Lower leg skin (tissue), 4 donors: ENCODE measurements around the gene GIPC3. TPM values are rescaled to one million over a fixed set of nuclear protein-coding genes. Genes with fewer than 3 reads are reported as not detected.

Experiments used
- DNase-seq, 2 donors: peaks; one replicate each; pipeline ENCODE4 v3.0.0-alpha.2; 2019; ENCODE audit warnings: low spot score in 2 of 2
- H3K4me3 ChIP-seq: fragments of 200-600 bp; sonication (generic); 2 replicates; pipeline ENCODE4 v1.5.1; 2017; ENCODE audit warnings: mild to moderate bottlenecking, low read depth; ENCODE audit not compliant: poor library complexity, severe bottlenecking
- POLR2A ChIP-seq, 2 donors: fragments of 450-650 bp; IDR thresholded peaks; one replicate each; pipeline ENCODE4 v1.6.1; 2016 to 2017; ENCODE audit warnings: antibody characterized with exemption in 2 of 2, mild to moderate bottlenecking in 1 of 2, moderate library complexity in 1 of 2
- WGBS, 2 donors: methylation state at CpG; one replicate each; pipeline ENCODE4 v1.1.5; 2018; 5-methylcytosine and 5-hydroxymethylcytosine counted together
- intact Hi-C: fragments of 100-400 bp; cut with DNase I; formaldehyde crosslinking; loops from one replicate; pipeline ENCODE4 v1.15.0; 2023; ENCODE audit warnings: low total_unique reads
- total RNA-seq, 4 donors: library from RNA; depleted of rRNA; stranded (reverse); fragments of >200 nt; gene quantifications; one replicate each; pipeline ENCODE4 v1.1.0, GENCODE V29; 2016
- TF ChIP-seq, protein P1 (sequence below), 3 donors: fragments of 450-650 bp; IDR thresholded peaks; one replicate each; pipeline ENCODE4 v1.5.1; 2016; ENCODE audit warnings: antibody characterized with exemption in 3 of 3, mild to moderate bottlenecking in 3 of 3, moderate library complexity in 2 of 3

GIPC3 gene
- total RNA-seq, 4 donors from 2014 or later, result 0.19 to 0.52 (median 0.25) TPM; not detected in 1

DNA sequence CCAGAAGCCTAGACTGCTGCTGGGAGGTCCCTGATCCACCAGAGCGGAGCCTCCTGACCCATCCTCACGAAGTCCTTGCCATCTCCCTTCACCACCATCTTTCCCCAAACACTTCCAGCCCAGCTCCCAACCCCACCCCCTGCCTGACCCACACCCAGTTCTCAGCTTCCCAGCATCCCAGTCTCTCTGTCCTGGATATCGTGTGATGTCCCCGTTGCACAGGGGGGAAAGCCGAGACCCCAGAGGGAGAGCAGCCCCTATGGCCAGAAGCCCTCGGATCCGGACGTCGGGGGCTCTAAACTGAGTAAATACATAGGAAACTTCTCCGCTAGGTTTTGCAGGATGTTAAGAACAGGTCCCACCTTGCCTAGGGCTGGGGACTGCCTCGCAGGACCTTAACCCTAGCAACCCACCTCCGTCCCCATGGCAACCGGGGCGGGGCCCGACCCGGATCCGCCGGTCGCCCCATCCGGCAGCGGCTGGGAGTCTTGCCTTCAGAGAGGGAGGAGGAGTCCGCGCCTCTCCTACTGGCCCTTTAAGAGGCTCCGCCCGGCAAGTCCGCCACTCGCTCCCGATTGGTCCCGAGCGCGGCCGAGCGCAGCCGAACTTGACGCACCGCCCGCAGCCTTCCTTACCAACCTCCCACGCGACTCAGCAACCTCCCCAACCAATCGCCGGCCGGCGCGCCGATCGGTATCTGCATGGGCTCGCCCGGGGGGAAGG is 13.0 kb upstream of the GIPC3 start:
- 1 to 5% methylated on average over 10 to 29 of the region's 48 CpGs for WGBS, 2 donors
- TF ChIP-seq, protein P1, sequence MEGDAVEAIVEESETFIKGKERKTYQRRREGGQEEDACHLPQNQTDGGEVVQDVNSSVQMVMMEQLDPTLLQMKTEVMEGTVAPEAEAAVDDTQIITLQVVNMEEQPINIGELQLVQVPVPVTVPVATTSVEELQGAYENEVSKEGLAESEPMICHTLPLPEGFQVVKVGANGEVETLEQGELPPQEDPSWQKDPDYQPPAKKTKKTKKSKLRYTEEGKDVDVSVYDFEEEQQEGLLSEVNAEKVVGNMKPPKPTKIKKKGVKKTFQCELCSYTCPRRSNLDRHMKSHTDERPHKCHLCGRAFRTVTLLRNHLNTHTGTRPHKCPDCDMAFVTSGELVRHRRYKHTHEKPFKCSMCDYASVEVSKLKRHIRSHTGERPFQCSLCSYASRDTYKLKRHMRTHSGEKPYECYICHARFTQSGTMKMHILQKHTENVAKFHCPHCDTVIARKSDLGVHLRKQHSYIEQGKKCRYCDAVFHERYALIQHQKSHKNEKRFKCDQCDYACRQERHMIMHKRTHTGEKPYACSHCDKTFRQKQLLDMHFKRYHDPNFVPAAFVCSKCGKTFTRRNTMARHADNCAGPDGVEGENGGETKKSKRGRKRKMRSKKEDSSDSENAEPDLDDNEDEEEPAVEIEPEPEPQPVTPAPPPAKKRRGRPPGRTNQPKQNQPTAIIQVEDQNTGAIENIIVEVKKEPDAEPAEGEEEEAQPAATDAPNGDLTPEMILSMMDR (IDR thresholded peaks at IDR 0.05), result no peak
- no peak for TF ChIP-seq POLR2A (IDR thresholded peaks at IDR 0.05)

DNA sequence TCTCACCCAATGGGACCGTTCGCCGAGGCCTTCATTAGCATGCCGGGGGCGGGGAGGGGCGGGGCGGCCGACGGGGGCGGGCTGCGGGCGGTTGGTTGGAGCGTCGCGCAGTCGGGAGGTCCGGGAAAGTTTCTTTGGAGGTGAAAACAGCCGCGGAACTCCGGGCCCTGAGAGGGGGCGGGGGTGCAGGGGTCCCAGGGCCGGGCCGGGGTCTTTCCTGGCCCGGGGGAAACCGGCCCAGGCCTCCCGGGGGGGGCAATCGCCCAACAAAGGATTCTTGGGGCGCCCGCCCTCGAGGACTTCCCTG is 12.5 kb upstream of the GIPC3 start, which contains the start of gene HMG20B:
HMG20B (plus strand) TSS at position 90 of the 307 bp plus-strand sequence. CDS start 366 bp downstream, outside the sequence.
- H3K4me3 ChIP-seq, result peak within 1 kb of the TSS; percentile 84
- WGBS, 2 donors, result 0% methylated on average over 2 to 13 of the region's 30 CpGs
- intact Hi-C loops, result no loop called here
- no peak for DNase-seq
- no peak for TF ChIP-seq POLR2A (IDR thresholded peaks at IDR 0.05)
- TF ChIP-seq, protein P1 (IDR thresholded peaks at IDR 0.05), result no peak

More for the DNA sequence above, 13.0 kb upstream of the GIPC3 start:
- H3K4me3 ChIP-seq, result no peak overlapping the region
- peak; percentile 100 for DNase-seq
- intact Hi-C loops, result no loop called here

DNA sequence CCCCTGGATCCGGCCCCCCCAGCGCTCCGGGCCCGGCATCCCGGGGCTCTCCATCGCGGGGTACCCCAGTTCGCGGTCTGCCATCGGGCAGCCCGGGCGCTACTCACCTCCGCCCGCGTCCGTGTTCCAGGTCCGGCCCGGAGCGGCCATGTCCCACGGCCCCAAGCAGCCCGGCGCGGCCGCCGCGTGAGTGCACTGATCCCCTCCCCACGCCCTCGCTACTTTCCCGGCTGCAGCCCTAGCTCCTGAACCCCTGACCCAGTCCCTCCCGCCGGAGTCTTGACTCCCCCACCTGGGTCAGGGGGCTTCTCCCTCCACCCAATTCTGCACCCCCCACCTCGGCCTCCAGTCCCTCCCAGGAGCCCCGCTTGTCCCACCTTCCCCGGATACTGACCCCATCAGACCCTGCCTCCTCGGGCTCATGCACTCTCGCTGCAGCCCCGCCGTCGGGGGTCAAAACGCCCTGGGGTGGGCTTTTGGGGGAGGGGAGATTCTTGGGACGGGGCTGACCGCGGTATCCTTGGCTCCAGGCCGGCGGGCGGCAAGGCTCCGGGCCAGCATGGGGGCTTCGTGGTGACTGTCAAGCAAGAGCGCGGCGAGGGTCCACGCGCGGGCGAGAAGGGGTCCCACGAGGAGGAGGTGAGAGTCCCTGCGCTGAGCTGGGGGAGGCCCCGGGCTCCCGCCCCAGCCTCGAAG is 12.0 kb upstream of the GIPC3 start:
- peak overlapping the region; percentile 84 for H3K4me3 ChIP-seq
- no peak for TF ChIP-seq POLR2A (IDR thresholded peaks at IDR 0.05)
- TF ChIP-seq, protein P1 (IDR thresholded peaks at IDR 0.05), result no peak
- DNase-seq, result no peak
- intact Hi-C loops, result no loop called here
- 1% methylated on average over 35 to 38 of the region's 60 CpGs for WGBS, 2 donors

DNA sequence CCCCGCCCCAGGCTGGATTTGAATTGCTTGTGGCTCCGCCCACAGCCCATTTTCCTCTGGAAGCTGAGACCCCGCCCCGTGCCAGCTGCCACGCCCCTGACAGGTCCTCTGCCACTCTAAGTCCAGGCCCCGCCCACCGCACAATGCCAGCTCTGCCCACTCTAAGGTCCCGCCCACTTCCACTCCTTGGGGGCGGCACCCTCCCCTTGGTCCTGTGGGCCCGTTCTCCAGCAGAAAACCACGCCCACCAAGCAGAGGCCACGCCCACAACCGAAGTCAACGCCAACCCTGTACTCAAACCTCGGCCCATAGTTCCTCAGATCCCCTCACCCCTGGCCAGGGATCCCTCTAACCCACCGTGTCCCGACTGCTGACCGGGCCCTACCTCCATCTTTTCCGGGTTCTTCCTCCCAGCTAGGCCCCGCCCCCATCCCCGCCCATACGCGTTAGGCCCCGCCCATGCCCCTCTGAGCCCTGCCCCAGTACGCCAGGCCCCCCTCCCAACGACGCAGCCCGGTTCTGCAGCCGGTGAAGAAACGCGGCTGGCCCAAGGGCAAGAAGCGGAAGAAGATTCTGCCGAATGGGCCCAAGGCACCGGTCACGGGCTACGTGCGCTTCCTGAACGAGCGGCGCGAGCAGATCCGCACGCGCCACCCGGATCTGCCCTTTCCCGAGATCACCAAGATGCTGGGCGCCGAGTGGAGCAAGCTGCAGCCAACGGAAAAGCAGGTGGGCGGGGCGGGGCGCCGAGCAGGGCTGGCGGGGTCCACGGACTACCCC is 11.2 kb upstream of the GIPC3 start:
- TF ChIP-seq POLR2A (IDR thresholded peaks at IDR 0.05), result no peak
- TF ChIP-seq, protein P1 (IDR thresholded peaks at IDR 0.05), result no peak
- intact Hi-C loops, result no loop called here
- DNase-seq, result peak; percentile 89 to 96
- H3K4me3 ChIP-seq, result no peak overlapping the region
- WGBS, 2 donors, result 55 to 63% methylated on average over 54 to 55 of the region's 55 CpGs

DNA sequence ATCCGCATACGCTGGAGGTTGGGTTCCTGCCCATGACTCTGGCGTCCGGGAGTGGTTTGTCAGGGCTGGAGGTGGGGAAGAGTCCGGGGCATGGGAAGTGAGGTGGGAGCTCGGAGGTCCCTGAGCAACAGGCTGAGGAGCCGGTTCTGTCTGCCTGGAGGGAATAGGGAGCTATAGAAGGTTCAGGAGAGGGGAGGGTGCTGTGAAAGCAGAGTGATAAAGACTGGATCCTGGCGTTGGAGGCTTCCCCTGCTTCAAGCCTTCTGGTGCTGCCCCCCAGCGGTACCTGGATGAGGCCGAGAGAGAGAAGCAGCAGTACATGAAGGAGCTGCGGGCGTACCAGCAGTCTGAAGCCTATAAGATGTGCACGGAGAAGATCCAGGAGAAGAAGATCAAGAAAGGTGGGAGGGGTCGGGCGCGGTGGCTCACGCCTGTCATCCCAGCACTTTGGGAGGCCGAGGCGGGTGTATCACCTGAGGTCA is 10.0 kb upstream of the GIPC3 start:
- no peak overlapping the region for H3K4me3 ChIP-seq
- intact Hi-C loops, result no loop called here
- 89 to 92% methylated on average over 19 of the region's 19 CpGs for WGBS, 2 donors
- DNase-seq, result no peak
- TF ChIP-seq POLR2A (IDR thresholded peaks at IDR 0.05), result no peak
- TF ChIP-seq, protein P1 (IDR thresholded peaks at IDR 0.05), result no peak
